ENCODE data around the gene LIAS. TPM values are rescaled to one million over a fixed set of nuclear protein-coding genes. Genes with fewer than 3 reads are reported as not detected.

Gene LIAS
- total RNA-seq, 1 donor from 2014 or later, result 9.8 TPM

- TF ChIP-seq CTCF (IDR thresholded peaks at IDR 0.05; ENCODE audit: unreplicated experiment), result no peak
- H3K27ac Mint-ChIP-seq (ENCODE audit: unreplicated experiment), result no peak overlapping the region
- no peaks in the 10 kb centered on the region for H3K27me3 Mint-ChIP-seq (ENCODE audit: unreplicated experiment)
- no peaks in the 10 kb centered on the region for H3K36me3 Mint-ChIP-seq (ENCODE audit: low read depth, unreplicated experiment)
- H3K4me1 Mint-ChIP-seq (ENCODE audit: unreplicated experiment), result no peaks in the 10 kb centered on the region
- DNase-seq (ENCODE audit: low spot score), result no peak
- no peak overlapping the region for H3K4me3 Mint-ChIP-seq (ENCODE audit: unreplicated experiment)
- no peaks in the 10 kb centered on the region for H3K9me3 Mint-ChIP-seq (ENCODE audit: unreplicated experiment)
These were observed 32.1 kb upstream of the LIAS start for GRCh38 chr4:39426728-39427127.

- DNase-seq (ENCODE audit: low spot score), result no peak
- H3K27me3 Mint-ChIP-seq (ENCODE audit: unreplicated experiment), result no peaks in the 10 kb centered on the region
- H3K4me1 Mint-ChIP-seq (ENCODE audit: unreplicated experiment), result no peaks in the 10 kb centered on the region
- TF ChIP-seq CTCF (IDR thresholded peaks at IDR 0.05; ENCODE audit: unreplicated experiment), result no peak
- no peaks in the 10 kb centered on the region for H3K36me3 Mint-ChIP-seq (ENCODE audit: low read depth, unreplicated experiment)
- no peak overlapping the region for H3K4me3 Mint-ChIP-seq (ENCODE audit: unreplicated experiment)
- H3K9me3 Mint-ChIP-seq (ENCODE audit: unreplicated experiment), result no peaks in the 10 kb centered on the region
- no peak overlapping the region for H3K27ac Mint-ChIP-seq (ENCODE audit: unreplicated experiment)
These were observed 31.2 kb upstream of the LIAS start for GRCh38 chr4:39427520-39428114.

GRCh38 chr4:39429476-39430334 lies 29.2 kb upstream of the LIAS start:
- no peaks in the 10 kb centered on the region for H3K4me1 Mint-ChIP-seq (ENCODE audit: unreplicated experiment)
- H3K27ac Mint-ChIP-seq (ENCODE audit: unreplicated experiment), result no peak overlapping the region
- H3K36me3 Mint-ChIP-seq (ENCODE audit: low read depth, unreplicated experiment), result no peaks in the 10 kb centered on the region
- H3K4me3 Mint-ChIP-seq (ENCODE audit: unreplicated experiment), result no peak overlapping the region
- no peak for DNase-seq (ENCODE audit: low spot score)
- H3K27me3 Mint-ChIP-seq (ENCODE audit: unreplicated experiment), result peaks cover 2% of the 10 kb centered on the region
- H3K9me3 Mint-ChIP-seq (ENCODE audit: unreplicated experiment), result no peaks in the 10 kb centered on the region
- TF ChIP-seq CTCF (IDR thresholded peaks at IDR 0.05; ENCODE audit: unreplicated experiment), result no peak

- Mint-ChIP-seq H3K4me1 (ENCODE audit: unreplicated experiment) (no peaks in the 10 kb centered on the region), H3K27ac (ENCODE audit: unreplicated experiment) (no peak overlapping the region), H3K36me3 (ENCODE audit: low read depth, unreplicated experiment) (no peaks in the 10 kb centered on the region), H3K27me3 (ENCODE audit: unreplicated experiment) (peaks cover 10% of the 10 kb centered on the region), H3K9me3 (ENCODE audit: unreplicated experiment) (no peaks in the 10 kb centered on the region), H3K4me3 (ENCODE audit: unreplicated experiment) (no peak overlapping the region)
- no peak for TF ChIP-seq CTCF (IDR thresholded peaks at IDR 0.05; ENCODE audit: unreplicated experiment)
- DNase-seq (ENCODE audit: low spot score), result no peak
These were observed 24.9 kb upstream of the LIAS start for GRCh38 chr4:39433878-39434492.

All from endothelial cell (in vitro differentiated cells).